ENCODE measurements around the gene CDK11A. TPM values are rescaled to one million over a fixed set of nuclear protein-coding genes. Genes with fewer than 3 reads are reported as not detected.
"Not testable (repeated sequence)": the region's sequence is repeated elsewhere in the genome, so short reads cannot be mapped to it uniquely, and the experiment has no call there.

CDK11A gene
- total RNA-seq, 1 experiment from 2014 or later = 56.1 TPM

GRCh38 chr1:1664941-1665814 lies 59.0 kb downstream of the CDK11A start:
- intact Hi-C loops (cut with micrococcal nuclease; ENCODE audit: unreplicated experiment) = no loop called here
- peaks cover 10% of the 10 kb centered on the region for H3K4me1 ChIP-seq (ENCODE audit: insufficient read depth, low read length, poor library complexity, severe bottlenecking)
- CTCF ChIA-PET = no interaction called here
- no peak for DNase-seq (ENCODE audit: low spot score)
- no TSS peak for BruUV-seq (replicated peaks)
- POLR2A ChIA-PET (ENCODE audit: low non-redundant PET) = no interaction called here
- H3K4me3 ChIP-seq (ENCODE audit: low read depth, low read length, poor library complexity, severe bottlenecking) = no peak overlapping the region
- TF ChIP-seq EZH2 (IDR thresholded peaks at IDR 0.05; ENCODE audit: borderline replicate concordance, low read depth, low read length, poor library complexity, severe bottlenecking) = no peak
- no peak for TF ChIP-seq CTCF (conservative IDR thresholded peaks at IDR 0.05; ENCODE audit: low read depth, low read length)
- no peaks in the 10 kb centered on the region for H3K27me3 ChIP-seq (replicated peaks; ENCODE audit: insufficient read depth, low read depth, low read length, poor library complexity)
- H3K9me3 ChIP-seq (ENCODE audit: low read depth, low read length, poor library complexity, severe bottlenecking) = no peaks in the 10 kb centered on the region
- H3K36me3 ChIP-seq (ENCODE audit: insufficient read depth, low read length, poor library complexity, severe bottlenecking) = peaks cover 29% of the 10 kb centered on the region
- H3K27ac ChIP-seq (ENCODE audit: low read depth, low read length, poor library complexity, severe bottlenecking) = peak overlapping the region; percentile 16

- intact Hi-C loops (cut with micrococcal nuclease; ENCODE audit: unreplicated experiment); H3K4me3 ChIP-seq (ENCODE audit: low read depth, low read length, poor library complexity, severe bottlenecking); CTCF ChIA-PET; H3K27ac ChIP-seq (ENCODE audit: low read depth, low read length, poor library complexity, severe bottlenecking); POLR2A ChIA-PET (ENCODE audit: low non-redundant PET); H3K9me3 ChIP-seq (ENCODE audit: low read depth, low read length, poor library complexity, severe bottlenecking); H3K27me3 ChIP-seq (replicated peaks; ENCODE audit: insufficient read depth, low read depth, low read length, poor library complexity); DNase-seq (ENCODE audit: low spot score); H3K4me1 ChIP-seq (ENCODE audit: insufficient read depth, low read length, poor library complexity, severe bottlenecking); BruUV-seq (replicated peaks): not testable (repeated sequence)
- peaks cover 23% of the 10 kb centered on the region for H3K36me3 ChIP-seq (ENCODE audit: insufficient read depth, low read length, poor library complexity, severe bottlenecking)
Measured at GRCh38 chr1:1664318-1664717, 59.8 kb downstream of the CDK11A start.

GRCh38 chr1:1662830-1663560 lies 61.2 kb downstream of the CDK11A start:
- intact Hi-C loops (cut with micrococcal nuclease; ENCODE audit: unreplicated experiment); H3K4me1 ChIP-seq (ENCODE audit: insufficient read depth, low read length, poor library complexity, severe bottlenecking); BruUV-seq (replicated peaks); H3K27me3 ChIP-seq (replicated peaks; ENCODE audit: insufficient read depth, low read depth, low read length, poor library complexity); POLR2A ChIA-PET (ENCODE audit: low non-redundant PET); CTCF ChIA-PET; H3K9me3 ChIP-seq (ENCODE audit: low read depth, low read length, poor library complexity, severe bottlenecking); H3K4me3 ChIP-seq (ENCODE audit: low read depth, low read length, poor library complexity, severe bottlenecking): not testable (repeated sequence)
- DNase-seq (ENCODE audit: low spot score) = peak; percentile 25
- Histone ChIP-seq H3K27ac (ENCODE audit: low read depth, low read length, poor library complexity, severe bottlenecking) (peak overlapping the region; percentile 83), H3K36me3 (ENCODE audit: insufficient read depth, low read length, poor library complexity, severe bottlenecking) (peaks cover 19% of the 10 kb centered on the region)

- intact Hi-C loops (cut with micrococcal nuclease; ENCODE audit: unreplicated experiment); H3K27me3 ChIP-seq (replicated peaks; ENCODE audit: insufficient read depth, low read depth, low read length, poor library complexity); CTCF ChIA-PET; H3K4me1 ChIP-seq (ENCODE audit: insufficient read depth, low read length, poor library complexity, severe bottlenecking); POLR2A ChIA-PET (ENCODE audit: low non-redundant PET); H3K9me3 ChIP-seq (ENCODE audit: low read depth, low read length, poor library complexity, severe bottlenecking); H3K4me3 ChIP-seq (ENCODE audit: low read depth, low read length, poor library complexity, severe bottlenecking); BruUV-seq (replicated peaks): not testable (repeated sequence)
- peak overlapping the region; percentile 83 for H3K27ac ChIP-seq (ENCODE audit: low read depth, low read length, poor library complexity, severe bottlenecking)
- peaks cover 19% of the 10 kb centered on the region for H3K36me3 ChIP-seq (ENCODE audit: insufficient read depth, low read length, poor library complexity, severe bottlenecking)
- DNase-seq (ENCODE audit: low spot score) = peak; percentile 48
Measured at GRCh38 chr1:1662392-1662791, 61.8 kb downstream of the CDK11A start.
